HCT116 (cell line): ENCODE results near the gene RXFP3.

Experiments used
- ATF3 ChIP-seq: IDR thresholded peaks from 2 replicates; pipeline ENCODE4 v1.6.1; 2012
- CBX3 ChIP-seq: IDR thresholded peaks from 2 replicates; pipeline ENCODE4 v1.6.1; 2012; ENCODE audit warnings: low read depth
- CTCF ChIP-seq, 3 experiments: fragments of 200-600 bp in 1 of 3; sonication (generic) in 1 of 3; IDR thresholded peaks in 2 of 3; conservative IDR thresholded peaks in 1 of 3; 2 replicates each; pipeline ENCODE4 v1.5.1; 2012 to 2017; ENCODE audit warnings: low read depth in 2 of 3, low read length in 2 of 3, antibody characterized with exemption in 1 of 3, borderline replicate concordance in 1 of 3, control low read depth in 1 of 3, mild to moderate bottlenecking in 1 of 3, mixed read lengths in 1 of 3, mixed run types in 1 of 3, moderate library complexity in 1 of 3; ENCODE audit not compliant: insufficient read depth in 1 of 3
- EZH2 ChIP-seq: fragments of 200-600 bp; sonication (generic); IDR thresholded peaks from 2 replicates; pipeline ENCODE4 v1.6.1; 2017; ENCODE audit warnings: antibody characterized with exemption, mixed run types
- EZH2phosphoT487 ChIP-seq: fragments of 200-600 bp; IDR thresholded peaks from 2 replicates; pipeline ENCODE4 v1.6.1; 2018; ENCODE audit warnings: antibody characterized with exemption, borderline replicate concordance
- MAX ChIP-seq: IDR thresholded peaks from 2 replicates; pipeline ENCODE4 v1.6.1; 2012
- POLR2A ChIP-seq: IDR thresholded peaks from 2 replicates; pipeline ENCODE4 v1.7.0; 2011; ENCODE audit warnings: borderline replicate concordance; ENCODE audit not compliant: insufficient read depth, insufficient read length; ENCODE audit errors: extremely low read depth
- POLR2AphosphoS5 ChIP-seq: IDR thresholded peaks from 2 replicates; pipeline ENCODE4 v1.6.1; 2011; ENCODE audit warnings: mild to moderate bottlenecking, low read depth, low read length, moderate library complexity
- RAD21 ChIP-seq: IDR thresholded peaks from 2 replicates; pipeline ENCODE4 v1.6.1; 2012; ENCODE audit warnings: low read depth, mild to moderate bottlenecking
- REST ChIP-seq: IDR thresholded peaks from 2 replicates; pipeline ENCODE4 v1.6.1; 2012; ENCODE audit warnings: low read depth
- SIN3A ChIP-seq: IDR thresholded peaks from 2 replicates; pipeline ENCODE4 v1.6.1; 2012; ENCODE audit warnings: low read depth
- TCF7L2 ChIP-seq: IDR thresholded peaks from 2 replicates; pipeline ENCODE4 v1.7.0; 2011; ENCODE audit warnings: borderline replicate concordance, inconsistent platforms; ENCODE audit not compliant: insufficient read depth, insufficient read length; ENCODE audit errors: extremely low read depth
- ZNF274 ChIP-seq: fragments of 200-500 bp; sonication (Bioruptor generic); IDR thresholded peaks from 2 replicates; pipeline ENCODE4 v1.6.1; 2014; ENCODE audit warnings: mild to moderate bottlenecking, low read depth, low read length, inconsistent platforms

GRCh38 chr5:33887268-33887667 is 48.9 kb upstream of the RXFP3 start:
- TF ChIP-seq EZH2phosphoT487 (no peak), EZH2 (no peak), POLR2AphosphoS5 (no peak), CTCF (IDR thresholded peaks at IDR 0.05 in 2 of 3, conservative IDR thresholded peaks at IDR 0.05 in 1 of 3; ENCODE audit: borderline replicate concordance in 1 of 3, insufficient read depth in 1 of 3, low read depth in 2 of 3, low read length in 2 of 3) (no peak), MAX (no peak), ATF3 (no peak), POLR2A (no peak), REST (no peak), SIN3A (no peak), TCF7L2 (no peak), RAD21 (no peak), ZNF274 (no peak), CBX3 (no peak)
